Smooth muscle cell (in vitro differentiated cells): ENCODE data around the gene AASS. TPM values are rescaled to one million over a fixed set of nuclear protein-coding genes. Genes with fewer than 3 reads are reported as not detected.

Source experiments
- DNase-seq: peaks from one replicate; lab custom pipeline; 2025; ENCODE audit not compliant: unreplicated experiment; lab: John Stamatoyannopoulos, UW
- H2AFZ ChIP-seq: fragments of 200-600 bp; sonication (generic); 2 replicates; pipeline ENCODE4 v1.6.0; 2016; ENCODE audit warnings: antibody characterized with exemption, low read depth, mild to moderate bottlenecking
- H3F3A ChIP-seq: fragments of 200-600 bp; sonication (generic); 2 replicates; pipeline ENCODE4 v1.6.0; 2017; ENCODE audit warnings: antibody characterized with exemption, low read depth
- H3K27ac ChIP-seq: fragments of 200-600 bp; sonication (generic); 2 replicates; pipeline ENCODE4 v1.5.1; 2016; ENCODE audit warnings: low read depth, mild to moderate bottlenecking
- H3K27me3 ChIP-seq: fragments of 200-600 bp; sonication (generic); 2 replicates; pipeline ENCODE4 v1.6.1; 2016; ENCODE audit warnings: low read depth, mild to moderate bottlenecking
- H3K36me3 ChIP-seq: fragments of 200-600 bp; sonication (generic); 2 replicates; pipeline ENCODE4 v1.5.1; 2016; ENCODE audit warnings: low read depth
- H3K4me1 ChIP-seq: fragments of 200-600 bp; sonication (generic); 2 replicates; pipeline ENCODE4 v1.5.1; 2016; ENCODE audit warnings: low read depth
- H3K4me2 ChIP-seq: fragments of 200-600 bp; sonication (generic); 2 replicates; pipeline ENCODE4 v1.6.0; 2016; ENCODE audit warnings: mild to moderate bottlenecking
- H3K4me3 ChIP-seq: fragments of 200-600 bp; sonication (generic); 2 replicates; pipeline ENCODE4 v1.5.1; 2016; ENCODE audit warnings: mild to moderate bottlenecking
- H3K79me2 ChIP-seq: fragments of 200-600 bp; sonication (generic); 2 replicates; pipeline ENCODE4 v1.6.0; 2016; ENCODE audit warnings: low read depth, mild to moderate bottlenecking
- H3K9ac ChIP-seq: fragments of 200-600 bp; sonication (generic); 2 replicates; pipeline ENCODE4 v1.6.0; 2016; ENCODE audit warnings: low read depth
- H3K9me3 ChIP-seq: fragments of 200-600 bp; sonication (generic); replicated peaks from 2 replicates; pipeline ENCODE4 v1.5.1; 2016; ENCODE audit warnings: low read depth
- H4K20me1 ChIP-seq: fragments of 200-600 bp; sonication (generic); 2 replicates; pipeline ENCODE4 v1.6.0; 2016; ENCODE audit warnings: low read depth
- WGBS: methylation state at CpG from one replicate; pipeline ENCODE4 v1.1.7; 2016; ENCODE audit warnings: low lambda C conversion rate; 5-methylcytosine and 5-hydroxymethylcytosine counted together
- polyA plus RNA-seq: library from polyadenylated mRNA; unstranded; fragments of >200 nt; fragmentation: Nextera tagmentation; extraction: Ambion mirVana; gene quantifications from 2 replicates; pipeline ENCODE4 v1.2.1, GENCODE V29; 2016
- total RNA-seq: library from RNA; depleted of rRNA; stranded (reverse); fragments of >200 nt; gene quantifications from 2 replicates; pipeline ENCODE4 v1.2.3, GENCODE V29; 2014
- TF ChIP-seq, protein P1 (sequence below): fragments of 200-600 bp; sonication (generic); IDR thresholded peaks from 2 replicates; pipeline ENCODE4 v1.5.1; 2017; ENCODE audit warnings: borderline replicate concordance, mild to moderate bottlenecking, antibody characterized with exemption; ENCODE audit not compliant: insufficient read depth, poor library complexity, severe bottlenecking

The AASS gene
- total and polyA plus RNA-seq, 2 experiments from 2014 or later, result 9.8 to 23.8 TPM

DNA sequence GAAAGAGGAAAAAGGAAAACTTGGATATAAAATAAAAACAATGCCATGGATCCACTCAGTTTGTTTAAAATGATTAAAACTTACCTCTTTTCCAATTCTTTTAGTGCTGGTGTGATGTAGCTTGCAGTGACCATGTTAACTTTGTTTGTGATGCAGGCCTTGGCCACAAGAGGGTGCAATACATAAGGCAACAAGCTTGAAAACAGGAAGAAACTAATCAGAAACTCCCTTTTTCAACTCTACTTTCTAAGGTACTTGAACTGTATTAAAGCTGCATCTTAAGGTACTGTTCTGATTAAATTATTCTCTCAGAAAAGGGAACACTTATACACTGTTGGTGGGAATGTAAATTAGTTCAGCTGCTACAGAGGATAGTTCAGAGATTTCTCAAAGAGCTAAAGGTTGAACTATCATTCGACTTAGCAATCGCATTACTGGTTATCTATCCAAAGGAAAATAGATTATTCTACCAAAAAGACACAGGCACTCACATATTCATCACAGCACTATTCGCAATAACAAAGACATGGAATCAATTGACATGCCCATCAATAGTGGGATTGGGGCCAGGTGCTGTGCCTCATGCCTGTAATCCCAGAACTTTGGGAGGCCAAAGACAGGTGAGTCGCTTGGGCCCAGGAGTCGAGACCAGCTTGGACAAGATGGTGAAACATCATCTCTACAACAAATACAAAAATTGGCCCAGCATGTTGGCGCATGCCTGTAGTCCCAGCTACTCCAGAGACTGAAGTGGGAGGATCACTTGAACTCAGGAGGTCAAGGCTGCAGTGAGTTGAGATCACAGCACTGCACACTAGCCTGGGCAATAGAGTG lies 50.9 kb downstream of the AASS start:
- Histone ChIP-seq H4K20me1 (no peaks in the 10 kb centered on the region), H3K27me3 (no peaks in the 10 kb centered on the region), H3K4me1 (no peaks in the 10 kb centered on the region), H3F3A (no peaks in the 10 kb centered on the region), H2AFZ (no peak overlapping the region), H3K4me2 (no peak overlapping the region), H3K9ac (no peak overlapping the region), H3K9me3 (no peaks in the 10 kb centered on the region), H3K36me3 (no peaks in the 10 kb centered on the region), H3K79me2 (no peaks in the 10 kb centered on the region), H3K27ac (no peak overlapping the region), H3K4me3 (no peak overlapping the region)
- TF ChIP-seq, protein P1, sequence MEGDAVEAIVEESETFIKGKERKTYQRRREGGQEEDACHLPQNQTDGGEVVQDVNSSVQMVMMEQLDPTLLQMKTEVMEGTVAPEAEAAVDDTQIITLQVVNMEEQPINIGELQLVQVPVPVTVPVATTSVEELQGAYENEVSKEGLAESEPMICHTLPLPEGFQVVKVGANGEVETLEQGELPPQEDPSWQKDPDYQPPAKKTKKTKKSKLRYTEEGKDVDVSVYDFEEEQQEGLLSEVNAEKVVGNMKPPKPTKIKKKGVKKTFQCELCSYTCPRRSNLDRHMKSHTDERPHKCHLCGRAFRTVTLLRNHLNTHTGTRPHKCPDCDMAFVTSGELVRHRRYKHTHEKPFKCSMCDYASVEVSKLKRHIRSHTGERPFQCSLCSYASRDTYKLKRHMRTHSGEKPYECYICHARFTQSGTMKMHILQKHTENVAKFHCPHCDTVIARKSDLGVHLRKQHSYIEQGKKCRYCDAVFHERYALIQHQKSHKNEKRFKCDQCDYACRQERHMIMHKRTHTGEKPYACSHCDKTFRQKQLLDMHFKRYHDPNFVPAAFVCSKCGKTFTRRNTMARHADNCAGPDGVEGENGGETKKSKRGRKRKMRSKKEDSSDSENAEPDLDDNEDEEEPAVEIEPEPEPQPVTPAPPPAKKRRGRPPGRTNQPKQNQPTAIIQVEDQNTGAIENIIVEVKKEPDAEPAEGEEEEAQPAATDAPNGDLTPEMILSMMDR, result peak; percentile 90
- no peak for DNase-seq
- WGBS, result 95% methylated on average over 6 of the region's 6 CpGs

DNA sequence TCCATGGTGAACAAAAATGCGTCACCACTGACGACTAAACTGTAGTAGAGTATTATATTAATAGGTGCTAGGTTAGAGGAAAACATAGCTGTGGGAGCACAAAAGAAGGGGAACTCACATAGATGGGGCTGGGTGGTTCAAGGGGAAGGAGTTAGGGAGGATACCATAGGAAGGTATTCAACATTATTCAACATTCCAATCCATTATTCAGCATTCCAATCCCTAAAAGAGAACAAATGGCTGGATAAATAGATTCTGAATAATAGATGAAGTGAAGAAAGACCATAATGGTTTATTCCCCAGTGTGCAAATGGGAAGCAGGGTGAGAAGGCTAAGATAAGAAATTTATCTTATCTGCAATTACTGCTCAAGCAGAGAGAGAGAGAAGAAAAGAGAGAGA lies 61.4 kb downstream of the AASS start:
- Histone ChIP-seq H3K9me3 (no peaks in the 10 kb centered on the region), H3F3A (no peaks in the 10 kb centered on the region), H3K36me3 (peaks cover 8% of the 10 kb centered on the region), H3K27ac (no peak overlapping the region), H3K9ac (no peak overlapping the region), H3K79me2 (no peaks in the 10 kb centered on the region), H3K4me2 (no peak overlapping the region), H4K20me1 (no peaks in the 10 kb centered on the region), H2AFZ (no peak overlapping the region), H3K4me1 (no peaks in the 10 kb centered on the region), H3K27me3 (no peaks in the 10 kb centered on the region), H3K4me3 (no peak overlapping the region)
- 97% methylated on average over 2 of the region's 2 CpGs for WGBS
- no peak for DNase-seq
- TF ChIP-seq, protein P1, result no peak

DNA sequence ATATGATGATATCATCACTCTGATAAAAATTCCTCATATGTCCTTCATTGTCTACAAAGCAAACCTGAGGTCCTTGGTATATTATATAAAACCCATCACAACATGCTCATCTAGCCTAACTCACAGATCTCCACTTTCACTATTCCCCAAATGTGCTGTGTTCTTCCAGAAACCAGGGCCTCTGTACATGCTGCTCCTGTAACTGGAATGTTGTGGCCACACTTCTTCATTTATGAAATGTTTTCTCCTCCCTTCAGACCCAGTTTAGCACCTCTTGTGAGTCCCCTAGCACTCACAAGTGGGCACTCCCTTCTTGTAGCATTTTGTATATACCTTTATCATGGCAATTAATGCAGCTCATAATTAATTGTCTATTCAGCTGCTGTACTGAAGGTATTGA lies 61.9 kb downstream of the AASS start:
- TF ChIP-seq, protein P1, result no peak
- no peak overlapping the region for H2AFZ ChIP-seq
- H3K27me3 ChIP-seq, result no peaks in the 10 kb centered on the region
- no peak overlapping the region for H3K9ac ChIP-seq
- H3K4me3 ChIP-seq, result no peak overlapping the region
- H3K4me1 ChIP-seq, result no peaks in the 10 kb centered on the region
- DNase-seq, result no peak
- H3K79me2 ChIP-seq, result no peaks in the 10 kb centered on the region
- no peak overlapping the region for H3K4me2 ChIP-seq
- no peaks in the 10 kb centered on the region for H4K20me1 ChIP-seq
- peaks cover 13% of the 10 kb centered on the region for H3K36me3 ChIP-seq
- H3K9me3 ChIP-seq, result no peaks in the 10 kb centered on the region
- H3K27ac ChIP-seq, result no peak overlapping the region
- H3F3A ChIP-seq, result no peaks in the 10 kb centered on the region

GRCh38 chr7:122073635-122074034 lies 70.4 kb downstream of the AASS start:
- Histone ChIP-seq H3K79me2 (no peaks in the 10 kb centered on the region), H3K4me2 (no peak overlapping the region), H3K36me3 (peaks cover 10% of the 10 kb centered on the region), H3K27me3 (no peaks in the 10 kb centered on the region), H3K9me3 (no peaks in the 10 kb centered on the region), H3K27ac (no peak overlapping the region), H2AFZ (no peak overlapping the region), H3F3A (no peaks in the 10 kb centered on the region), H3K4me3 (no peak overlapping the region), H3K9ac (no peak overlapping the region), H4K20me1 (no peaks in the 10 kb centered on the region), H3K4me1 (no peaks in the 10 kb centered on the region)
- DNase-seq, result no peak
- TF ChIP-seq, protein P1, result no peak
- WGBS, result 91% methylated on average over 3 of the region's 3 CpGs
